Stimulated activated memory B cell treated with anti-CD40 and anti-IgM and Interleukin-4, amounts not matched to agents 10 μg/mL and 1 μg/mL and 100 μg/mL, for 72 hours (primary cell): Measurements from ENCODE around the gene COX19.
A peak's percentile ranks its signal among the peaks of the same experiment; 100 is the strongest.
"Not testable (repeated sequence)": the region's sequence is repeated elsewhere in the genome, so short reads cannot be mapped to it uniquely, and the experiment has no call there.

Source experiments
- ATAC-seq: fragments of 150-1000 bp; cut with Tn5 transposase; 2 replicates; pipeline ENCODE4 v1.10.0; 2021
- H3K27ac Mint-ChIP-seq: one replicate; pipeline ENCODE4 v1.8.0; 2022; ENCODE audit warnings: mild to moderate bottlenecking, mixed read lengths
- H3K27me3 Mint-ChIP-seq: one replicate; pipeline ENCODE4 v1.8.0; 2022; ENCODE audit warnings: mixed read lengths
- H3K36me3 Mint-ChIP-seq: one replicate; pipeline ENCODE4 v1.8.0; 2022; ENCODE audit warnings: mixed read lengths
- H3K4me1 Mint-ChIP-seq: one replicate; pipeline ENCODE4 v1.8.0; 2022; ENCODE audit warnings: mixed read lengths
- H3K4me3 Mint-ChIP-seq: one replicate; pipeline ENCODE4 v1.8.0; 2022; ENCODE audit warnings: mild to moderate bottlenecking, moderate library complexity, mixed read lengths
- H3K9me3 Mint-ChIP-seq: one replicate; pipeline ENCODE4 v1.8.0; 2022; ENCODE audit warnings: mixed read lengths

The COX19 gene

DNA sequence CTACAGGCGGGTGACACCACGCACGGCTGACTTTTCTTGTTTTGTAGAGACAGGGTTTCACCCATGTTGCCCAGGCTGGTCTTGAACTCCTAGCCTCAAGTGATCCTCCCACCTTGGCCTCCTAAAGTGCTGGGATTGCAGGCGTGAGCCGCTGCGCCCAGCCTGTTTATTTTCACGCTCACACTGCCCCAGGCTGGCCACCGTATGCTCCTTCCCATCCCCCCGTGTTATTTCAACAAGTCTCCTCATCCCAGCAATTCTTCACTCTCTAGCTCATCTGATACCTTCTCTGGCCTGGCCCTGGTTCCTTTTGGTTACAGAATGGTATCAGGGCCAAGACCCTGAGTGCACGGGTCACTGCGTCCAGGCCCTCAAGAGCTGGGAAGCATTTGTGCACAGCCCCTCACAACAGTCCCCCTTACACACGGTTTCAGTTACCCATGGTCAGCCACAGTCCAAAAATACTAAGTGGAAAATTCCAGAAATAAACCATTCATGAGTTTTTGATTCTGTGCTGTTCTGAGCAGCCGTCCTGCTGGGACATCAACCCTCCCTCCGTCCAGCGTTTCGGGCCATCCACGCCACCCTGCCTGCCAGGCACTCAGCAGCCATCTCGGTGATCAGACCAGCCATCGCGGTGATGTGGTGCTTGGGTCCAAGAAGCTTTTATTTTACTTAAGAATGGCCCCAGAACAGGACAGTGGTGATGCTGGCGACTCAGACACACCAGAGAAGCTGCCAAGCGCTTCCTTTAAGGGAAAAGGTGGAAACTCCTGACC is 8.9 kb downstream of the COX19 start:
- Mint-ChIP-seq H3K36me3 (peaks cover 35% of the 10 kb centered on the region), H3K9me3 (no peaks in the 10 kb centered on the region), H3K4me3 (no peak overlapping the region), H3K27ac (peak overlapping the region; percentile 28), H3K4me1 (peaks cover 48% of the 10 kb centered on the region), H3K27me3 (peaks cover 15% of the 10 kb centered on the region)
- no peak for ATAC-seq

DNA sequence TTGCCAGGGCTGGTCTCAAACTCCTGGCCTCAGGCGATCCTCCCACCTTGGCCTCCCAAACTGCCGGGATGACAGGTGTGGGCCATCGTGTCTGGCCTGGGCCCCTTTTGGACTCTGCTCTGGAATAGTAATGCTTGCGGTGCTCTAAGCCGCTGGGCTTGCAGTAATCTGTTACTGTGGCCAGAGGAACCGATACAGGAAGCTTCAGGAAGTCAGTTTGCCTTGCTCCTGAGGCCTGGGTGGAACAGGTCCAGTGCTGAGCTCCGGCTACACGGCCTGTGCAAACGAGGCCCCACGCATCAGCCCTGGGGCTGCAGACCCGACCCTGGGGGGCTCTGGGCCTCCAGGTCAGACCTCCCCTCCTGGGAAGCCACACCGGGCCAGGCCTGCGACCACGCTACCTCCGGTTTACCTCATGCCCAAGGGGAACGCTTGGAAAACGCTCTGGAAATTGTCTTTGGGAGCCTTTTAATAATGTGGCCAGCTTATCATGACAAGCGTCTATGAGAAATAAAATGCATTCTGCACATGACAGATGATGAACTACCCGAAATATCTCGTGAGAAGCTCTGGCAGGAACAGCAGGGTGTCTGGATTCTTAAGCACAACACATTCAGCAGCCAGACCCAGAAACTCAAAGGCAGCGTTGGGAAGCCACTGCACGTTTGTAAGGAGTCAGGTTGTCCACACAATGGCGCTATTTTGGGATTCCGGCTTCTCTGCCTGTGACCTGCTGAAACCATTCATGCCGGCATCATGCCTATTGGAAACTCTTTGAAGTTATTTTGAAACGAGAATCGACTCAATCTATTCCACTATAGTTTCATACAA is 10.7 kb downstream of the COX19 start:
- no peak for ATAC-seq
- Mint-ChIP-seq H3K4me1 (peaks cover 39% of the 10 kb centered on the region), H3K27ac (peak overlapping the region; percentile 28), H3K27me3 (peaks cover 32% of the 10 kb centered on the region), H3K4me3 (no peak overlapping the region), H3K9me3 (no peaks in the 10 kb centered on the region), H3K36me3 (peaks cover 28% of the 10 kb centered on the region)

DNA sequence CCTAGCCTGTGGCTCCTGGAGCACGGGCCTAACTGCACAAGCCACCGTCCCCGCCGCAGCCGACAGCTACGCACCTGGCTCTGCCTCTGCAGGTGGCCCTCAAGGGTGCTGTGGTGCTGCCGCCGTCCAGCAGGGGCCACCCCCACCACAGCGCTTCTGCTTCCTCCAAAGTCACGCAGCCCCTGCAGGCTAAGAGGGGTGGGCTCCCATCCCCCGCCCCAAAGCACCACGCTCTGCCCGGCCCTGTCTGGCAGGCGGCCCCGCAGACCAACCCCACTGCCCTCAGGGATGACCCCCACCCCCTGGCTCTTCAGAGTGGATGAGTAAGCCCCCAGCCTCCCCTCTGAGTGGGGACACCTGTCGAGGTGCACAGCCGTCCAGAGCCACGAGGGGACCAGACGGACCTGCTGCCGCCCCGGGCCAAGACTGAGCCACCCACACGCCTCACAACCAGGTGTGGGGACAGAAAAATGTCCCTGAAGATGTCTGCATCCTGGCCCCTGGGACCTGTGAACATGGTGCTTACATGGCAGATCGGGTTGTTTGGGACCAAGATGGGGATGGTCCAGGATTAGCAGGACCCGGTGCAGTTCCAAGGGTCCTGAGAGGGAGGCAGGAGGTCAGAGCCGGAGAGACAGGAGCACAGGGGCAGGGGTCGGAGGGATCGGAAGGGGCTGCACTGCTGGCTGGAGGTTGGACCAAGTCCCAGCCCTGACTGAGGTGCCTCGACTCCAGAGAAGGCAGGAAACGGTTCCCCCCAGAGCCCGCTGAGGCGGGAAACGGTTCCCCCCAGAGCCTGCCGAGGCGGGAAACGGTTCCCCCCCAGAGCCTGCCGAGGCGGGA is 11.9 kb downstream of the COX19 start:
- peaks cover 23% of the 10 kb centered on the region for H3K36me3 Mint-ChIP-seq
- H3K4me1 Mint-ChIP-seq: peaks cover 39% of the 10 kb centered on the region
- peaks cover 32% of the 10 kb centered on the region for H3K27me3 Mint-ChIP-seq
- H3K9me3 Mint-ChIP-seq: no peaks in the 10 kb centered on the region
- no peak overlapping the region for H3K27ac Mint-ChIP-seq
- ATAC-seq: peak; percentile 49
- no peak overlapping the region for H3K4me3 Mint-ChIP-seq

DNA sequence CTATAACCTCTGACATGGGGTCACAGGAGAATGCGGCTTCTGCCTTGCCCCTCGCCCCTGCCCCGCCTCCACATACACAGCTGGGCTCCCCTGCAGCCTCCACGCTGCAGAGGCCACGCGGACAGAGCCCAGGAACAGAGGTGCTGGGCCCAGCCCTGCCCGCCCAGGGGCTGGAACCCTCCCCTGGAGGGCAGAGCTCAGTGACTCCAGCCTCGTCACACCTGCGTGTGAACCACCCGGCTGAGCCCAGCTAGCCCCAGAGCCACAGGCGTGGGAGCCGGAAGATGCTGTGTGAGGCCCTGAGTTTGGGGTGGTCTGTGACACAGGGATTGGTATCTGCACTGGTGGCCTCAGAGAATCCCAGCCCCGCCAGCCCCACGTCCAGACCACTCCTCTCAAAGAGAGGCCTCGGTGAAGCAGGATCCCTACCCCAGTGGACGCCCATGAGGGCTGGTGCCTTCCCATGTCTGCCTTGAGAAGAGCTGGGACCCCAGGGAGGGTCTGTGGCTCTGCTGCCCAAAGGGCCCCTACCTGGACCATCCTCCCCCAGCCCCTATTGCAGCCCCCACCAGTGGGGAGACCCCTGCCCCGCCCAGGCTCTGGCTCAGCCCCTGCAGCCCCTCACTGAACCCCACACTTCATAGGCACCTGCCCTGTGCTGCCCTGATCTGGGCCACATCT is 12.8 kb downstream of the COX19 start:
- ATAC-seq: peak; percentile 7
- no peaks in the 10 kb centered on the region for H3K9me3 Mint-ChIP-seq
- H3K4me3 Mint-ChIP-seq: no peak overlapping the region
- H3K4me1 Mint-ChIP-seq: peaks cover 39% of the 10 kb centered on the region
- no peak overlapping the region for H3K27ac Mint-ChIP-seq
- peaks cover 32% of the 10 kb centered on the region for H3K27me3 Mint-ChIP-seq
- peaks cover 15% of the 10 kb centered on the region for H3K36me3 Mint-ChIP-seq

DNA sequence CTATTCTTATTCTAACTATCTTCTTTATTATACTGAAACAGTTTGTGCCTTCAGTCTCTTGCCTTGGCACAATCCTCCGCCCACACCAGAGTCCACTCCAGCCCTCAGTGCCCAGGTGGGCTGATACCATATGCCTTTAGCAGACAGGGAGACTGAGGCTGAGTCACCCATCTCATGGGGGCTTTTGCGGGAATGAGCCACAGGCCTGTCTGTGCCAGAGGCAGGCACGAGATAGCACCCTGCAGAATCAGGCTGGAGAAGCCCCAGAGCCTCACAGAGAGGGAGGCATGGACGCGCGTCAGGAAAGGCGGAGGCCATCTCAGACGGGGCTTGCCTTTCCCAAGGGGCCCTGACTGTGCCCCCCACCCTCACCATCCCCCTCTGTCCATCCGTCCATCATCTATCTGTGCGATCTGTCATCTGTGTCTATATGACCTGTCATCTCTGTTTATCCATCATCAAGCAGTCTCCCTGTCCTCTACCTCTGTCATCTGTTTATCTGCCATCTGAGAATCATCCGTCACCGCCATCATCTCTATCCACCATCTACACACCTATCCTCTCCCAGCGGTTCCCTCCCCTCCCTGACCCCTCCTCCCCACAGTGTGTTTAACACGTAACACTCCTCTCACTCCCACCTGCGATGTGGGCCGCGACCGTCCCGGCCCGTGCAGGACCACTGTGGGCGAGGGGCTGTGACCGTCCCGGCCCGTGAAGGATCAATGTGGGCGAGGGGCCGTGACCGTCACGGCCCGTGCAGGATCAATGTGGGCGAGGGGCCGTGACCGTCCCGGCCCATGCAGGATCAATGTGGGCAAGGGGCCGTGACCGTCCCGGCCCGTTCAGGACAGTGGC is 13.6 kb downstream of the COX19 start:
- Mint-ChIP-seq H3K27me3 (peaks cover 32% of the 10 kb centered on the region), H3K36me3 (peaks cover 8% of the 10 kb centered on the region), H3K27ac (no peak overlapping the region), H3K4me3 (no peak overlapping the region), H3K9me3 (no peaks in the 10 kb centered on the region), H3K4me1 (peaks cover 39% of the 10 kb centered on the region)
- ATAC-seq: no peak

DNA sequence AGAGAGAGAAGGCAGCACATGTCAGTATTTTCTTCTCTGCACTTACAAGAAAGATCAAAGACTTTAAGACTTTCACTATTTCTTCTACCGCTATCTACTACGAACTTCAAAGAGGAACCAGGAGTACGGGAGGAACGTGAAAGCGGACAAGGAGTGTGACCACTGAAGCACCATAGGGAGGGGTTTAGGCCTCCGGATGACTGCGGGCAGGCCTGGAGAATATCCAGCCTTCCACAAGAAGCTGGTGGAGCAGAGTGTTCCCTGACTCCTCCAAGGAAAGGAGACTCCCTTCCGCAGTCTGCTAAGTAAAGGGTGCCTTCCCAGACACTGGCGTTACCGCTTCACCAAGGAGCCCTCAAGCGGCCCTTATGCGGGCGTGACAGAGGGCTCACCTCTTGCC is 14.4 kb downstream of the COX19 start:
- not testable (repeated sequence) for ATAC-seq, H3K4me3 Mint-ChIP-seq, H3K36me3 Mint-ChIP-seq, H3K9me3 Mint-ChIP-seq, H3K27ac Mint-ChIP-seq
- Mint-ChIP-seq H3K4me1 (peaks cover 31% of the 10 kb centered on the region), H3K27me3 (peaks cover 32% of the 10 kb centered on the region)

DNA sequence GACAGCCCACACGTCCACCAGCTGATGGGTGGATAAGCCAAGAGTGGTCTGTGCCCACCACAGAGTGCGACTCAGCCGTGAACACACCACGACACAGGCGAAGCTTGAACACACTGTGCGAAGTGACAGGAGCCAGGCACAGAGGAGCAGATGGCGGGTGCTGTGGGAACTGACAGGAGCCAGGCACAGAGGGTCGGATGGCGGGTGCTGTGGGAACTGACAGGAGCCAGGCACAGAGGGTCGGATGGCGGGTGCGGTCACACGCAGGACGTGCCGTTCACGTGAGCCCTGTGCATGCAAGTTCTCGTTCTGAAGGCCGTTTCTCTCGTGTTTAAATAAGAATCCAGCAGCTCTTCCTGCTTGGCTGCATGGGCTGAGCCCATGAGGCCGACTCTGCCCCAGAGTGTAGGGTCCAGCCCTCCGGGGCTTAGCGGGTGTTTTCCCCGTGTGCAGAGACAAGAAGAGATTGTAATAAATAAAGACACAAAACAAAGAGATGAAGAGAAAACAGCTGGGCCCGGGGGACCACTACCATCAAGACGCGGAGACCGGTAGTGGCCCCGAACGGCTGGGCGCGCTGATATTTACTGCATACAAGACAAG is 15.0 kb downstream of the COX19 start:
- ATAC-seq: no peak

DNA sequence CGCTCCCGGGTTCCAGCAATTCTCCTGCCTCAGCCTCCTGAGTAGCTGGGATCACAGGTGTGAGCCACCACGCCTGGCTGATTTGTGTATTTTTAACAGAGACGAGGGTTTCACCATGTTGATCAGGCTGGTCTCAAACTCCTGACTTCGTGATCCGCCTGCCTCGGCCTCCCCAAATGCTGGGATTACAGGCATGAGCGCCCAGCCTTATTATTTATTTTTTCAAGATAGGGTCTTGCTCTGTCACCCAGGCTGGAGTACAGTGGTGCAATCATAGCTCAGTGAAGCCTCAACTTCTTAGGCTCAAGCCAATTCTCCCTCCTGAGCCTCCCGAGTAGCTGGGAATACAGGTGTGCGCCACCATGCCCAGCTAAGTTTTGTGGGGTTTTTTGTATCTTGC is 15.6 kb downstream of the COX19 start:
- not testable (repeated sequence) for ATAC-seq, H3K36me3 Mint-ChIP-seq, H3K9me3 Mint-ChIP-seq, H3K27ac Mint-ChIP-seq, H3K4me3 Mint-ChIP-seq
- H3K4me1 Mint-ChIP-seq: peaks cover 23% of the 10 kb centered on the region
- H3K27me3 Mint-ChIP-seq: peaks cover 32% of the 10 kb centered on the region

More for the DNA sequence above, 15.0 kb downstream of the COX19 start:
- Mint-ChIP-seq H3K4me3 (no peak overlapping the region), H3K36me3 (no peaks in the 10 kb centered on the region), H3K27ac (no peak overlapping the region), H3K27me3 (peaks cover 32% of the 10 kb centered on the region), H3K4me1 (peaks cover 25% of the 10 kb centered on the region), H3K9me3 (no peaks in the 10 kb centered on the region)

DNA sequence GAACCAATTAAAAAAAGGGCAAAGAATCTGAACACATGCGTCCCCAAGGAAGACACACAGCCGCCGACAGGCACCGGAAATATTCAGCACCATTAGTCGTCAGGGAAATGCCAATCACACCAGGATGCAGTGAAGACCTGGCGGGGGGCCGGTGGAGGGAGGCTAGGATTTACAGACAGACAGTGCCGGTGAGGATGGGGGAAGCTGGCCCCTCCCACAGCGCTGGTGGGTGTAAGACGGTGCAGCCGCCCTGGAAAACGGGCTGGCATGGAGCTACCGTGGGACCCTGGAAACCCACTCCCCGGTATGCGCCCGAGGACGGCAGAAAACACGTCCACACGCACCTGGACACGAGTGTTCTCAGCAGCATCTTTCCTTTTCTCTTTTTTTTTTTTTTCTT is 16.1 kb downstream of the COX19 start:
- Mint-ChIP-seq H3K4me3 (no peak overlapping the region), H3K36me3 (no peaks in the 10 kb centered on the region), H3K4me1 (peaks cover 18% of the 10 kb centered on the region), H3K27me3 (peaks cover 32% of the 10 kb centered on the region), H3K9me3 (no peaks in the 10 kb centered on the region), H3K27ac (no peak overlapping the region)
- ATAC-seq: no peak

DNA sequence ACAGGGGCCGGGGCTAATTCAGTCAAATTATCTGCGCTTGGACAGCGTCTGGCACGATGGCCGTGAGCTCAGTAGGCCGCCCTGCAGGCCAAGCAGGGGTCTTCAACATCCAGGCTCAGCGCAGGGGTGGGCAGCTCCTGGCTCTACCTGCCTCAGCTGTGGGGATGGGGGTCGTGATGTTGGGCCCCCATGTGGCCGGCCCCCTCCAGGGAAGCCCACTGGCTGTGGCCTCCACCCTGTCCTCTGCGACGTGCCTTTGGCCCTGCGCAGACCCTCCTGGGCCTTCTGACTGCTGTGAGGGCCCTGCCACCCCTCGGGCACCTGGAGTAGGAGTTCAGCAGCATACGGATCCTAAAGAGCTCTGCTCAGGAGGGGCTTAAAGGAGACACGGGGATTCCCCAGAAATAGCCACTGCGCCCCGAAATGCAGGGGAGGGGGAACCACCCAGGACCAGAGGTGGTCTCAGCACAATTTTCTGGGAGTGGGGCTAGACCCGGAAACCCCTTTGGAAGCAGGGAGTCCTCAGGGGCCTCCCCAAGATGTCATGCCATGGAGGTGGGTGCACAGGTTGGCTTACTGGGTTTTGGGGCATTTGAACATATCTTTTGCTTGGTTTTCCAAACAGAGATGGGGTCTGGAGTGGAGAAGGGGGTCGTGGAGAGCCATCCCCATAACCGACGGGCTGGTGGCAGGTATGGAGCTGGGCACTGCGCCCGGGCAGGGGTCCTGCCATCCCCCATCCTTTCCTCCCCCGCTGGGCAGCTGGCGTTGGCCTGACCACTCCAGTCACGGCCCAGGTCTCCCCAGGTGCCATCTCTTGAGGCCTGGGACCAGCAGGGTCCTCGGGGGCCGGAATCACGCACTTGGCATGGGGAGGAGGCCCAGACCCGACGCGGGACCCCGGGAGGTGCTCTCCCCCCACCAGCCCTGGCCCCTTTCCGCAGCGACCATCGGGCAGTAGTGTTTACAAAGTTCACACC is 16.8 kb downstream of the COX19 start:
- no peak for ATAC-seq
- no peak overlapping the region for H3K27ac Mint-ChIP-seq
- no peaks in the 10 kb centered on the region for H3K36me3 Mint-ChIP-seq
- H3K4me3 Mint-ChIP-seq: no peak overlapping the region
- H3K9me3 Mint-ChIP-seq: no peaks in the 10 kb centered on the region
- peaks cover 11% of the 10 kb centered on the region for H3K4me1 Mint-ChIP-seq
- H3K27me3 Mint-ChIP-seq: peaks cover 30% of the 10 kb centered on the region

DNA sequence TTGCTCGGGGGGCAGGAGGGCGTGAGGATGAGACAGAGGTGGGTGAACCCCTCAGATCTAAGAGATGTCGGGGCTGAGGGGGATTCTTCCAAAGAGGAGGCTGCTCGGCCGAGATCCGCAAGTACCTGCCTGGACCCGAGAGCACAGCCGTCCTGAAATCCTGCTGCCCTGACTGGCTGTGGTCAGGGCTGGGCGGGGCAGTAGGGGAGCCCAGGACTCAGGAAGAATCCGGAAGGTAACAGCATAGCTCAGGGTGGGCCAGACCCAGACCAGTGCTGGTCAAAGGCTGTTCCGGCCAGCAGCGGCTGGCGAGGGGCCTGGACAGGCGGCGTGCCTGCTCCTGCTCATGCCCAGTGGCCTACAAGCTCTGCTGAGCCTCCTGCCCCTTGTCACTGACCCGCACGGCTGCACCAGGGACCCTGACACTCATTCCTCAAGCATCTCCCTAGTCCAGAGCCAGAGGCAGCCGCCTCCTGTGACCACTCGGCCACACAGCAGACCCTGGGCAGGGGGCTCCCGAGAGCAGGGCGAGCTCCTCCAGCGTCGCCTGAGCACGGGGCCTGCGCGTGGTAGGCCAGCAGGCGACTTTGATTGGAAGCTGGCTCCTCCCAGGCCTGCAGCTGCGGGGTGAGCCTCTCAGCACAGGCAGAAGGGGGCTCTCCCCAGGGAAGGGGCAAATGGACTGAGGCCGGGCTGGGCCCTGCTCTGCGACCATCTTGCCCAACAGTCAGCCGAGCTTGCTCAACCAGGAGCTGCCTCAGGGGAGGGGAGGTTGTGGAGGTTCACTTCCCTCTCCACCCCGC is 17.7 kb downstream of the COX19 start:
- H3K9me3 Mint-ChIP-seq: no peaks in the 10 kb centered on the region

DNA sequence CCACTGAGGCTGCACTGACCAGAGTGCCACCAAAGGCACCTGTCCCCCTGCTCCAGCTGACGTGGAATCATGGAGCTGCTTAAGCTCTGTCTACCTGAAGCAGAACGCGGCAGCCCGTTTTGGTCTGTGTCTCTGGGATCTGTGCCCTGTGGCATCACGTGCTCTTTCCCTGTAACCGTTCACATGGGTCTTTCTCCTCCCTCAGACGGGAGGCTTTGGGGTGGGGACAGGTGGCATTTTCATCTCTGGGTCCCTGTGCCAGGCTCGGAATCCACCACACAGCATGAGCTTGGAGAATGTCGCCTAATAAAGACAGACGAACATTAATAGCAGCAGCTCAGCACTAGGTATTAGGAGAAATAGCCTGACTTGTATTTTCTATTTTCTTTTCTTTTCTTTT is 19.3 kb downstream of the COX19 start:
- Mint-ChIP-seq H3K27me3 (peaks cover 12% of the 10 kb centered on the region), H3K4me3 (no peak overlapping the region), H3K27ac (no peak overlapping the region), H3K4me1 (peaks cover 12% of the 10 kb centered on the region), H3K36me3 (no peaks in the 10 kb centered on the region), H3K9me3 (no peaks in the 10 kb centered on the region)
- ATAC-seq: no peak

More for the DNA sequence above, 17.7 kb downstream of the COX19 start:
- no peak overlapping the region for H3K27ac Mint-ChIP-seq
- H3K36me3 Mint-ChIP-seq: no peaks in the 10 kb centered on the region
- no peak for ATAC-seq
- H3K27me3 Mint-ChIP-seq: peaks cover 26% of the 10 kb centered on the region
- H3K4me1 Mint-ChIP-seq: peaks cover 7% of the 10 kb centered on the region
- no peak overlapping the region for H3K4me3 Mint-ChIP-seq
